GM18519 (cell line): ENCODE data around the gene PLEKHA8.

Experiments used
- ATAC-seq: cut with Tn5 transposase; IDR thresholded peaks from one replicate; pipeline ENCODE4 v1.9.1; 2021; ENCODE audit warnings: mild to moderate bottlenecking, moderate library complexity; ENCODE audit not compliant: unreplicated experiment, low FRiP score

PLEKHA8 gene

GRCh38 chr7:30028216-30028748 lies at the start of gene PLEKHA8:
Gene PLEKHA8 (plus strand): TSS chr7:30028412. CDS start chr7:30028763, 351 bp downstream.
- peak; percentile 33 for ATAC-seq

GRCh38 chr7:29980151-29980550 lies 48.1 kb upstream of the PLEKHA8 start:
- ATAC-seq, result no peak

GRCh38 chr7:29987083-29987482 lies 41.1 kb upstream of the PLEKHA8 start:
- ATAC-seq, result no peak

- no peak for ATAC-seq
Observed at GRCh38 chr7:29987811-29988317, 40.3 kb upstream of the PLEKHA8 start.

GRCh38 chr7:29988424-29989256 lies 39.6 kb upstream of the PLEKHA8 start:
- no peak for ATAC-seq

GRCh38 chr7:29989257-29989995 lies 38.8 kb upstream of the PLEKHA8 start, which contains the start of gene SCRN1:
Gene SCRN1 (minus strand): TSS chr7:29989801. CDS start chr7:29969067, 20,734 bp downstream.
- ATAC-seq, result no peak

GRCh38 chr7:29990931-29991330 lies 37.3 kb upstream of the PLEKHA8 start:
- no peak for ATAC-seq

GRCh38 chr7:29991937-29992336 lies 36.3 kb upstream of the PLEKHA8 start:
- ATAC-seq, result no peak

- ATAC-seq, result no peak
Observed at GRCh38 chr7:29993140-29993539, 35.1 kb upstream of the PLEKHA8 start.

GRCh38 chr7:29995652-29996051 lies 32.6 kb upstream of the PLEKHA8 start:
- ATAC-seq, result no peak

GRCh38 chr7:29996321-29996720 lies 31.9 kb upstream of the PLEKHA8 start:
- no peak for ATAC-seq

GRCh38 chr7:29998489-29998888 lies 29.7 kb upstream of the PLEKHA8 start:
- ATAC-seq, result no peak

GRCh38 chr7:30001998-30002397 lies 26.2 kb upstream of the PLEKHA8 start:
- no peak for ATAC-seq

GRCh38 chr7:30003098-30003497 lies 25.1 kb upstream of the PLEKHA8 start:
- no peak for ATAC-seq

GRCh38 chr7:30005464-30005863 lies 22.7 kb upstream of the PLEKHA8 start:
- ATAC-seq, result no peak

- ATAC-seq, result no peak
Observed at GRCh38 chr7:30010021-30010420, 18.2 kb upstream of the PLEKHA8 start.

- no peak for ATAC-seq
Observed at GRCh38 chr7:30012757-30013156, 15.5 kb upstream of the PLEKHA8 start.

GRCh38 chr7:30018451-30018850 lies 9.8 kb upstream of the PLEKHA8 start:
- ATAC-seq, result no peak

- no peak for ATAC-seq
Observed at GRCh38 chr7:30019387-30019786, 8.8 kb upstream of the PLEKHA8 start.

- ATAC-seq, result no peak
Observed at GRCh38 chr7:30019960-30020359, 8.3 kb upstream of the PLEKHA8 start.

- no peak for ATAC-seq
Observed at GRCh38 chr7:30020535-30020934, 7.7 kb upstream of the PLEKHA8 start.
